ENCODE data around the gene NUAK1.

NUAK1 gene

GRCh38 chr12:106084014-106084671, 54.6 kb downstream of the NUAK1 start:
- peak; percentile 67 for DNase-seq (ENCODE audit: low read depth, low spot score)

GRCh38 chr12:106082216-106083175, 56.3 kb downstream of the NUAK1 start:
- DNase-seq (ENCODE audit: low read depth, low spot score): peak; percentile 97

DNA sequence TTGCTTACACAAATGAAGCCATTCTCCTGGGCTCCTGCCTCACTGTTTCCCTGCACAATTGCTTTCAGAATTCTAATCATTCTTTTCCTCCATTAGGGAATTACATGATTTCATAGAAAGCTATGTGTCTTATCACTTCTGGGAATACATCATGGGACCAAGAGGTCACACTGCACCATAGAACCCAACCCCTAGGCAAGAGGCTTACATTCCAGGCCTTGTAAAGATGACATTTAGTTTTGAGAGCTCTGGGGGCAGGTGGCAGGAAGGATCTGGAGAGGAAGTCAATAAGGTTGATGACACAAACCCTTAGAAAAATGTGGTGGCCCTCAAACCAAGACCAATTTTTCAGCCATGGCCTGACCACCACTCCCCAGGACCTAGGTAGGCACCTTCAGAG, 57.1 kb downstream of the NUAK1 start:
- DNase-seq (ENCODE audit: low read depth, low spot score): no peak

DNA sequence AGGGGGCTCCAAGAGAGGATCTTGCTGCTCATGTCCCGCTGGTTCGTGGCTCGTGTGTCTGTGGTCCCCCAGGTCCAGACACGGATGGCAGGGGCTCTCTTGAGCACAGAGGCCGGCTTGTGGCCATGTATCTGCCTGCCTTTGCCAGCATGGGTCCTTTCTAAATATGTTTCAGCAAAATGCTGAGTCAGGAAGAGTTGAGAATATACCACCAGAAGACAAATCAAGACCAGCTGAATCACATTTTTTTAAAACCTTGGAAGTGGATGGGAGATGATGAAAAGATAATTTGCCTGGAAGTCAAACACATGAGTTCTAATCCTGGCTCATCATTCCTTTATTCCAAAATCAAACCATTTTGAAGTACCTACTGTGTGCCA, 58.0 kb downstream of the NUAK1 start:
- DNase-seq (ENCODE audit: low read depth, low spot score): no peak

DNA sequence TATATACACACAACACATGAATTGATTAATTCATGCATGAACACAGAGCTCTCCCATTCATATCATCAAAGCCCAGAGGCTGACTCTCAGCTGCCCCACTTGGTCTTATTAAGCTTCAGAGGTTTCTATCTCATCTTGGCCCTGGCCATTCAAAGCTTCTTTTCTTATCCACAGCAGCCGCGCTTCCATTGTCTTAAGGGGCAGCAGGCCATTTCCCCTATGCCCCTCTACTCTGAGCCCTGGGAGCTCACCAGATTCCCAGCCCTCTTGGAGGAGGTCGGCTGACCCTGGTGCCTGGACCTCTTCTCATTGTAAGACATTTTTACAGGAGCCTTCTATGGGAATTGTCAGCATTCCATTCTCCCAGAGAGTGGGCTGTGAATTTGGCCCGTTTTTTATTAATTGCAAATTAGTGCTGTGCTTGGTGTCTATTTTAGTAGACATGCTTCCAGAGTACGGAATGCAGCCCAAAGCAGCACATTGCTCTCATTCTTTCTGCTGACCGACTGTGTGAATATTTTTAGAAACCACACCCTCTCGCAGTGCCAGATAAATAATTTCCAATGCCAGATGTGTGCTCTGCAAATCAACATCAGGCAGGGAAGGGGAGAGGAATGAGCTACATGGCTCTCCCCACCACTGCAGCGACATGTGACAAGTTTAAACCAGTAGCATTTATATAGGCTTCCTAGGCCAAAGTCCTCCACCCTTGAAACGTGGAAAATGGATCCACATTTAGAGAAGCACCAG, 58.5 kb downstream of the NUAK1 start:
- no peak for DNase-seq (ENCODE audit: low read depth, low spot score)

DNA sequence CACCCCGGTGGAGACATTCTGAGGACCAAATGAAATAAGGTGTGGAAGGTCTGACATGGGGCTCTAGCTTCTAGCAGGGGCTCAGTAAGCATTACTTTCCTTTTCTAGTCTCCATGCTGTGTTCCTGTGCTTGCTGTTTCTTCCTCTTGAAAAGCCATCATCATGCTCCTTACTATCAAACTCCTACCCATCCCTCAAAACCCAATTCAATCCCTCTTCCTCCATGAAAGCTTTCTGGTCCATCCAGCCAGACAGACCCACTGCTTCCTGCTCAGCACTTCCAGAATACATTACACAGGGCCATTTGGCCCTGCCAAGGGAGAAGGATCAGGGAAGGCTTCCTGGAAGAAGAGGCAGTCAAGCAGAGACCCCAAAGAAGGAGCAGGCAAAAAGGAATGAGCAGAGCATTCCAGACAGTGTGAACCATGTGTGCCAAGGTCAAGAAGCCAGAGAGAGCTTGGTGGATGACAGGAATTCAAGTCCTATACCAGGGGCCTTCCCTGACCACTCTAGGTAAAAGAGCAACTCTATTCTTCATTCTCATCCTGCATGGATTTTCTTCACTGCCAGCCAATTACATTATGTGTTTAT, 59.5 kb downstream of the NUAK1 start:
- DNase-seq (ENCODE audit: low read depth, low spot score): no peak

- DNase-seq (ENCODE audit: low read depth, low spot score): no peak
These were observed 60.3 kb downstream of the NUAK1 start for GRCh38 chr12:106078358-106079010.

DNA sequence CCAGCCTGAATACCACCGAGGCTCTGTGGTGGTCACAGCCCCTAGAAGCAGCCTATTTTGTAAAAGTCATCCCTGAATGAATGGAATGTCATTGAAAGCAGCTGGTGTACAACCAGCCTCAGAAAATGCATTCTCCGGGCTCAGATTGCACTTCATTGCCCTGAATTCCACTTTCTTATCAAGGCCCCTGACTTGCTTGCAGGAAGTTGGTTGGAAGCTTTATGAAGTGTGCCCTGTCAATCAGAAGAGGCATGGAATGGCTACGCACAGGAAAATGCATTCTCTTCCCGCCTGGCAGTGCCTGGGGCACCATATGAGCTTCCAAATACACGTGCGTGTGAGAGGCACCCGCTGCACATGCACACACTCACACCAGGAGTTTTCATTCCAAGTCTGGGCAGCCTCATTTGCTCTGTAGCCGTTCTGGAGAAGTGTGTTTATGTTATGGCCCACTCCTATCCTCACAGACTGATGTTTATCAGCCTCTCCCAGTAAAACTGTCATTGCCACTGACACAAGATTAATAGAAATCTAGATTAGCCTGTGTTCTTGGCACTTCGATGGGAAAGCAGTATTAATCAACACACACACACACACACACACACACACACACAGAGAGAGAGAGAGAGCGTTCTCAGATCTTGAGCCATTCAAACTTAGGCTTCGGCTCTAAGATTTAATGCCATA, 63.9 kb downstream of the NUAK1 start:
- DNase-seq (ENCODE audit: low read depth, low spot score): no peak

- DNase-seq (ENCODE audit: low read depth, low spot score): no peak
These were observed 64.4 kb downstream of the NUAK1 start for GRCh38 chr12:106074361-106074705.

DNA sequence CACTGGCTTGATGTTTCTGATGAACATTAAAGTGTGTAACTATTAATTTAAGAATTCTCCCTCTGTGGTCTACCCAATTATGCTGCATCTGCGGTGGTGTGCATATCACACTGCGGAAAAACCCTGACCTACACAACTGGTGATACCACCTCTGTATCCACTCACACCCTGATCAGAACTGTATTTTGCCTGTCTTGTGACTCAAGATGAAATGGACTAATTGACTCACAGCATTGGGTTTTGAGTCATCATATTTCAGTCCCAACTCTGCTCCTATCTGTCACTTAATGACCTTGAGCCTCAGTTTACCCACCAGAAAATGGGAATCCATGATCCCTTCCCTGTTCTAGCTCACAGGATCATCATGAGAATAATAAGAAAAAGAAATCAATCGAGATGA, 65.6 kb downstream of the NUAK1 start:
- DNase-seq (ENCODE audit: low read depth, low spot score): no peak

DNA sequence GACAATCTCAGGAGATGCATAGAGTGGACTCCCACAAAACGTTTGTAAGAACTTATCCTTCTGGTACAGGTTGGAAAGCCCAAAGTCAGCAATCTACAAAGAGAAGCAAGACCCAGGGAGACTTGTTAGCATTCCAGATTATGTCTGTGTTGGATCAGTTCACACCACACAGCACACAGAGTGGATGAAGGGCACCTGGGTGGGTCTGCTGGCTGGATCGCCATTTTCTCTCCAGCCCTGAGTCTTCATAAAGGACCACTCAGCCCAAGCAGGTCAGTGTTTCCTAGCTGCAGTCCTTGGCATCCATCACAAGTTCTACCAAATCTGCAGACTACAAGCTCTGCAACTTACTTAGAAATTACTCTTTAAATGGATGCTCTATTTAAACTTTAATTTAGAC, 66.0 kb downstream of the NUAK1 start:
- no peak for DNase-seq (ENCODE audit: low read depth, low spot score)

GRCh38 chr12:106071686-106072085, 67.1 kb downstream of the NUAK1 start:
- DNase-seq (ENCODE audit: low read depth, low spot score): no peak

DNA sequence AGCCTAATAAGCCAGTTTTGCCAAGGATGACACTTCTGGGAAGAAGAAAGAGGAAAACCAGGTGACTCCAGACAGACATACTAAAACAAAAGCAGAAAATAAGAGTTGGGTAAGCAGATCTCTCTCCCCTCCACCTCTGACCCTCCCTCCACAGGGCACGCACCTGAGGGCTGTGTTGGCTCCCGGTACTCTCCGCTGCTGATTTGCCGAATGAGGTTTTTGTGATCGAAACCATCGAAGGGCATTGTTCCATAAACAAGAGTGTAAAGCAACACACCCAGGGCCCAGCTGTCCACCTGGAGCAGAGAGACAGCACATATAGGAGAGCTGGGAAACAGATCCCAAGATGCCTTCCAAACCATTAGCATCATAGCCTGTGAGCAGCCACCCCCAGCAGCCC, 68.1 kb downstream of the NUAK1 start:
- no peak for DNase-seq (ENCODE audit: low read depth, low spot score)

DNA sequence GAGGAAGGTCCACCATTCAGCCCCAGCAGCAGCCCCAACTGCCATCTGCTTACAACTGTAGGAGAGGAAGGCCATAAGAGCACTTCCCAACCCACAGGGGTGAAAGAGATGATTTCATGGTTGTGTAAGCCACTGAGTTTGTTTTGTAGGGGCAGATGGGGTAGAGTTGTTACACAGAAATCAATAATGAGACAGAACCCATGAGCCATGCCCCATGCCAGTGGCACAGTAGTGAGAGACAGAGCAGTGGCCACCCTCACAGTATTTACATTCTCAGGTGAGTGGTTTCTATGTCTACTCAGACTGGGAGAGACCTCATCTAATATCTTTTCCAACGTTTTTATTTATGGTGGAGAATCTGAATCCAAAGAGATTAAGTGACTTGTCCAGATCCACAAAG, 68.6 kb downstream of the NUAK1 start:
- DNase-seq (ENCODE audit: low read depth, low spot score): no peak

GRCh38 chr12:106068296-106068695, 70.5 kb downstream of the NUAK1 start:
- DNase-seq (ENCODE audit: low read depth, low spot score): no peak

GRCh38 chr12:106067606-106068205, 71.0 kb downstream of the NUAK1 start:
- no peak for DNase-seq (ENCODE audit: low read depth, low spot score)

DNA sequence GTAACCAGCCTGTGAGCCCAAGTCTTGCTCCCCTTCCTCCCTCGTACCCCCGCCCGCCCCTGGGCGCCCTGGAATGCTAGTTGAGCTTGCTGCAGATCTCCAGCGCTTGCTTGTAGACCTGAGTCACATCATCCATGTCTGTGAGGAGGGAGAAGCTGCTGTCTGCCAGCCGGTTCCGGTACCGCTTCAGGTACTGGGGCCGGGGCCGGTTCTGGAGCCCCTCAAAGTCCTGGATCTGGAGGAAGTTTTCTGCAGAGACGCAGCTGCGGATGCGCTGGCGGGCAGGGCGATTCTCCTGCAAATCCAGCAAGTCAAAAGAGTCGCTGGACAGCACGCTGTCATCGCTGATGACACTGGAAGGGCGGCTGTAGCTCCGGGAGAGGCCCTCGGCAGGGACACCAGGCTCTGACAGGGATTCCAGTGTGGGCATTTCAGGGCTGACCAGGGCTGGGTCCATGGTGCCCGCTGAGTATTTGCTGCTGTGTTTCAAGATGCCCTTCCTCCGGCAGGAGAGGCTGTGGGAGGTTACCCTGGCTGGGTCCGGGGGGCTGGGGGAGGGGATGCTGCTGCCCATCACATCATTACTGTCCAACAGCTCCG, 71.9 kb downstream of the NUAK1 start:
- DNase-seq (ENCODE audit: low read depth, low spot score): no peak

GRCh38 chr12:106066051-106066705, 72.6 kb downstream of the NUAK1 start:
- DNase-seq (ENCODE audit: low read depth, low spot score): no peak

- no peak for DNase-seq (ENCODE audit: low read depth, low spot score)
These were observed 73.2 kb downstream of the NUAK1 start for GRCh38 chr12:106065506-106065905.

DNA sequence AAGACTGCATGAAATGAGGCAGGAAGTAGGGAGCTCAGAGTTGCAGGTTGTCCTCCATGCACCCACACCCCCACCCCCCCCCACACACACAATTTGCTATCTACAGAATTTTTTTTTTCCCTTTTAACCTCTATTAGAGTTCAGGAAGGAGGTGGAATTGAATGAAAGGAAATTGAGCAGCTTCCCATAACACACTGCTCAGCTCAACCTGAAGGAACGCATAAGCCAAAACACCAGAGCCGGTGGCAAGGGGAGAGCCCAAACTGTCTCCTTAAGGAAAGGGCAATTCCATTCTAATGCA, 74.1 kb downstream of the NUAK1 start:
- DNase-seq (ENCODE audit: low read depth, low spot score): no peak
